ENCODE data around the gene ADCY3. TPM values are rescaled to one million over a fixed set of nuclear protein-coding genes. Genes with fewer than 3 reads are reported as not detected.

The ADCY3 gene
- total and polyA plus RNA-seq, 10 of the 15 experiments (the other 5 are each of a cell fraction or from before 2014, with no cell fraction given): 2.8 to 102 (median 50.4) TPM

DNA sequence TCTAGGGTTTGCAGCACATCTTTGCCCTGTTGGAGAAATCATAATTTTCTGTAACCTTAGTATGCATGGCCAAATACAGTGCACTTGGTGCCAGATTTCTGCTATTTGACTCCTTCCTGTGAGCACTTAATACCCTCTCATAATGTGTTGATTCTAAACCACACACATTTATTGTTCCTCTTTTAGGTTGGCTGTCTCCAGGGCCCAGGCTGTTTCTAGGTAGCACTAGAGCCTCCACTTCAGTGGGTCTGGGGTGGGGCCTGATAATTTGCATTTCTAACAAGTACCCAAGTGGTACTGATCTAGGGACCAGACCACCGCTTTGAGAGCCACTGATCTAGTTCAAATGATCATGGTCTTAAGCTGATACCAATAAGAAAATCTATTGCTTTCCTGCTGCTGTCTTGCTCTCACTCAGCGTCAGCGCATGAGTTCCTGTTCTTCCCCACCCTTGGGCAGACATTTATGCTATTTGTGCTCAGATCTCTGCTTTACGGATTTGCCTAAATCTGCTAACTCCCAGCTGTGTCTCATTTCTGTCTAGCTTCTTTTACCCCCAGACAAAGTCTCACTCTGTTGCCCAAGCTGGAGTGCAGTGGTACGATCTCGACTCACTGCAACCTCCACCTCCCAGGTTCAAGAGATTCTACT lies 134.2 kb downstream of the ADCY3 start (continued):
- TF ChIP-seq, protein P1, sequence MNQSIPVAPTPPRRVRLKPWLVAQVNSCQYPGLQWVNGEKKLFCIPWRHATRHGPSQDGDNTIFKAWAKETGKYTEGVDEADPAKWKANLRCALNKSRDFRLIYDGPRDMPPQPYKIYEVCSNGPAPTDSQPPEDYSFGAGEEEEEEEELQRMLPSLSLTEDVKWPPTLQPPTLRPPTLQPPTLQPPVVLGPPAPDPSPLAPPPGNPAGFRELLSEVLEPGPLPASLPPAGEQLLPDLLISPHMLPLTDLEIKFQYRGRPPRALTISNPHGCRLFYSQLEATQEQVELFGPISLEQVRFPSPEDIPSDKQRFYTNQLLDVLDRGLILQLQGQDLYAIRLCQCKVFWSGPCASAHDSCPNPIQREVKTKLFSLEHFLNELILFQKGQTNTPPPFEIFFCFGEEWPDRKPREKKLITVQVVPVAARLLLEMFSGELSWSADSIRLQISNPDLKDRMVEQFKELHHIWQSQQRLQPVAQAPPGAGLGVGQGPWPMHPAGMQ (IDR thresholded peaks at IDR 0.05; ENCODE audit: borderline replicate concordance): no peak
- TF ChIP-seq RFX5 (IDR thresholded peaks at IDR 0.05; ENCODE audit: low read depth, low read length): no peak

DNA sequence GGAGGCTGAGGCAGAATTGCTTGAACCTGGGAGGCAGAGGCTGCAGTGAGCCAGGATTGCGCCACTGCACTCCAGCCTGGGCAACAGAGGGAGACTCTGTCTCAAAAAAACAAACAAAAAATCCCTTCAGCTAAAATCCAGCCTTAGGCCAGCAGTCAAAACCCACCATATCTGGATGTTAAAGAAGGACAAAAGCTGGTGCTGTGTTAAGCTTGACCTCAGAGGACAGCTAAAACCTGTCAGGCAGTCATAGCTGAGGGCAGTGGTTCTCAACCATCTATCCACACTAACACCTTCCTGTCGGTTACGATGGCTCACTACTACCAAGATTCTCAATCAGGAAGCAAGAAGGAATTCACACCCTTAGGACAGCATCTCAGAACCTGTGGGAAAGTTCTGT lies 136.4 kb downstream of the ADCY3 start:
- no peaks in the 10 kb centered on the region for H3K79me2 ChIP-seq (ENCODE audit: control insufficient read depth, insufficient read depth, low read length)
- no peak overlapping the region for H2AFZ ChIP-seq (ENCODE audit: control insufficient read depth, low read depth, low read length)
- H3K27ac ChIP-seq (ENCODE audit: control insufficient read depth, insufficient read depth): no peak overlapping the region
- peaks cover 5% of the 10 kb centered on the region; the same call in 2 of the 3 replicates for H3K9me3 ChIP-seq (replicated peaks; ENCODE audit: control insufficient read depth, insufficient read depth, low read length)
- no peaks in the 10 kb centered on the region for H3K36me3 ChIP-seq (ENCODE audit: control insufficient read depth in 2 of 2, insufficient read depth in 2 of 2, low read length in 1 of 2)
- no TSS peak for BruUV-seq (replicated peaks)
- H4K20me1 ChIP-seq (ENCODE audit: control insufficient read depth, insufficient read depth): no peaks in the 10 kb centered on the region
- ChIA-PET CTCF (interaction anchor here (0.6 to 1.5 kb wide), 4 partner anchors 13 to 171 kb away, joined by 3 to 4 read pairs (median 3); no protein-coding TSS in a partner anchor), POLR2A (interaction anchor here (0.6 kb wide), 1 partner anchor 28 kb away, joined by 4 read pairs; no protein-coding TSS in a partner anchor), SMC1A (ENCODE audit: uncharacterized antibody, unreplicated experiment) (interaction anchor here (0.7 to 1.2 kb wide), 2 partner anchors 9 to 55 kb away, joined by 3 to 4 read pairs; partner anchors contain the start of genes CENPO and PTRHD1), RAD21 (ENCODE audit: unreplicated experiment) (interaction anchor here (0.8 kb wide), 1 partner anchor 9 kb away, joined by 4 read pairs; no protein-coding TSS in a partner anchor)
- DNase-seq (ENCODE audit: low read depth, low spot score): no peak
- H3K9ac ChIP-seq (ENCODE audit: control insufficient read depth, insufficient read depth, low read length): no peak overlapping the region
- H3K4me3 ChIP-seq: no peak overlapping the region
- peaks cover 3% of the 10 kb centered on the region; the same call in 1 of the 2 replicates for H3K4me1 ChIP-seq (ENCODE audit: control insufficient read depth, insufficient read depth, low read length)
- no peaks in the 10 kb centered on the region for H3K27me3 ChIP-seq (replicated peaks in 1 of 2; ENCODE audit: control insufficient read depth in 2 of 2, insufficient read depth in 2 of 2, low read length in 1 of 2)
- 100% methylated on average over 3 of the region's 3 CpGs for WGBS (ENCODE audit: insufficient coverage, insufficient replicate concordance, low lambda C conversion rate, missing lambda C conversion rate)
- in situ Hi-C loops (cut with MboI): no loop called here
- intact Hi-C loops (cut with micrococcal nuclease; ENCODE audit: unreplicated experiment): no loop called here
- no peak overlapping the region for H3K4me2 ChIP-seq (ENCODE audit: control insufficient read depth, insufficient read depth)
- ATAC-seq: no peak
- no peak for FAIRE-seq
- TF ChIP-seq CBFB (IDR thresholded peaks at IDR 0.05; ENCODE audit: low read depth) (no peak), SMAD1 (IDR thresholded peaks at IDR 0.05; ENCODE audit: low read depth, partially characterized antibody) (no peak)
